Stimulated activated CD4-positive, alpha-beta T cell treated with anti-CD3 and anti-CD28 coated beads, Interleukin-15, amount 100 ng/mL, for 48 hours (primary cell): ENCODE results near the gene TRAPPC2L.
"Not testable (repeated sequence)": the region's sequence is repeated elsewhere in the genome, so short reads cannot be mapped to it uniquely, and the experiment has no call there.

Experiments used
- DNase-seq, 2 donors: peaks; one replicate each; pipeline ENCODE4 v3.0.0-alpha.2; 2020; ENCODE audit warnings: low read depth in 2 of 2

The TRAPPC2L gene

DNA sequence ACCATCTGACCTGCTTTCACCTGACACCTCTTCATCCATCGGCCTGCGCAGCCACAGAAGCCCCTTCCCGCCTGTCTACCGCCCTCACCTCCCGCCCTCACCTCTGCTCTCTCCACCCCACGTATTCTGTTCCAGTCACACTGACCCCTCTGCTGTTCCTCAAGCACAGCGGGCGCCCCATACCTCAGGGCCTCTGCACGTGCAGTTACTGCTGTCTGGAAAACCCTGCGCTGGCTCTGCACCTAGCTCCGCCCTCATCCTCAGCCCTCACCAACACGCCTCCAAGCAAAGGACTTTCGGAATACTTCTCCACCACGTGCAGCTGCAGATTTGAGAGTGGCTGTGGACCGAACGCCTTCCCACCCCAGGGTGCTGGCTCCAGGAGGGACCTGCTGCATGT is 34.2 kb downstream of the TRAPPC2L start:
- no peak for DNase-seq

DNA sequence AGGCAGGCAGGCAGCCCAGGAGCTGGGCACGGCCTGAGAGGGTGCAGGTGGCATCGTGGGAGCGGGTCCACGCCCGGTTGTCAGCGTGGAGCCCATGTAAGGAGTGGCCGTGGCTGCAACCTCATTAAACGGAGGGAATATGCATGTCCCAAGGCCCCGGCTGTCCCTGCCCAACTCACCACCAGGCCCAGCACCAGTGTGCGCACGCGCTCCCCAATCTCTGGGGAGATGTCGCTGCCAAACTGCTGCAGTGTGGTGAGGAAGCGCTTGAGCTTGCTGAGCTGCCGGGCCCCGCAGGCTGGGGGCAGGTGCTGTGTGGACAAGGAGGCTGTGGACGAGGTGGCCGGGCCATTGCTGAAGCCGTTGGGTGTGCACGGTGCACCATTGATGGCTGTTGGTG is 35.1 kb downstream of the TRAPPC2L start:
- no peak for DNase-seq

- DNase-seq: no peak
These were observed 36.4 kb downstream of the TRAPPC2L start for GRCh38 chr16:88893127-88893968.

DNA sequence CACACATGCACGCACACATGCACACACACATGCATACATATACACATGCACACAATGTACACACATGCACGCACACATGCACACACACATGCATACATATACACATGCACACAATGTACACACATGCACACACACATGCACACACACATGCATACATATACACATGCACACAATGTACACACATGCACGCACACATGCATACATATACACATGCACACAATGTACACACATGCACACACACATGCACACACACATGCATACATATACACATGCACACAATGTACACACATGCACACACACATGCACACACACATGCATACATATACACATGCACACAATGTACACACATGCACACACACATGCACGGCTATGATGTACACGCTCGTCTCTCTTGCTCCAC is 37.3 kb downstream of the TRAPPC2L start:
- not testable (repeated sequence) for DNase-seq

DNA sequence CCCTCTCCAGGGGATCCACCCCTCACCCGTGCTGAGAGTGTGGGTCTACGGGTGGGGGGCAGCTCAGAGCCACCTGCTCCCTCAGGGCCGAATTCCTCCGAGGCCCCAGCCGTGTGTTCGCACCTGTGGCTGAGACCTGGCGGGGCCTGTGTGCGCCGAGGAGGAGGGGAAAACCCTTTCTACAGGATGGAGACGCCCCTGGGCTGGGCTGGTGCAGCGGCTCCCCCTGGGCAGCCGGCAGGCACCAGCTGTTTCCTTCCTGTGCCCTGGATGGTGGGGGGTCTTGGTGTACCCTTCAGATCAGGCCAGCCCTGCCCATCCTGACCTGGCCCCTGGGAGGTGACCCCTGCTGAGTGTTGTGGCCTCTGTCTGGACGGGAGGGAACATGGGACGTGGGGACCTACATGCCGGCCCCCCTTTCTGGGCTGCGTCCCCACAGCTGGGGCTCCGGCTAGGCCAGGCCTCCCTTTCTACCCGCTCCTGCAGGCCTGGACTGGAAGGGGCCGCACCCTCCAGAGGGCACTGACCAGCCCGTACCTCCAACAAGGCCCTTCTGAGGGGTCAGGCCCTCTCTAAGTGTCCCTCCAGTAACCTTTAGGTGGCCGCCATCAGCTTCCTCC is 37.9 kb downstream of the TRAPPC2L start:
- no peak for DNase-seq

DNA sequence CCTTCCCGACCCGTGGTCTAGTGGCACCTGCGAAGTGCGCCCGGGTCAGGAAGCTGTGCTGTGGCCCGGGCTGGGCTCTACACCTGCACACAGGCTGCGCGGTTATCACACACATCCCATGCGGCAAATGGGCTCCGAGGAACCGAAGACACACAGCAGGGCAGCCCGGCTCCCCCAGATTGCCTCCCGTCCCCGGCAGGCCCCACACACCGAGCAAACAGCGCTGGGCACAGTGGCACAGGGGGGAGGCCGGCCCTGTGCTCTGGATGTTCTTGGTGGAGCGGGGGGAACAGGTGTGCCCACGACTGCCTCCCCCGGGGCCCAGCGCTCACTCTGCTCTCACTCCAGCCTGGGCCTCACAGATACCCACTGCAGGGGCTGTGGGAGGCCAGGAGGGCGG is 38.4 kb downstream of the TRAPPC2L start:
- DNase-seq: no peak

GRCh38 chr16:88896238-88897070 is 39.5 kb downstream of the TRAPPC2L start:
- DNase-seq: no peak

- DNase-seq: no peak
These were observed 40.9 kb downstream of the TRAPPC2L start for GRCh38 chr16:88897696-88898425.

DNA sequence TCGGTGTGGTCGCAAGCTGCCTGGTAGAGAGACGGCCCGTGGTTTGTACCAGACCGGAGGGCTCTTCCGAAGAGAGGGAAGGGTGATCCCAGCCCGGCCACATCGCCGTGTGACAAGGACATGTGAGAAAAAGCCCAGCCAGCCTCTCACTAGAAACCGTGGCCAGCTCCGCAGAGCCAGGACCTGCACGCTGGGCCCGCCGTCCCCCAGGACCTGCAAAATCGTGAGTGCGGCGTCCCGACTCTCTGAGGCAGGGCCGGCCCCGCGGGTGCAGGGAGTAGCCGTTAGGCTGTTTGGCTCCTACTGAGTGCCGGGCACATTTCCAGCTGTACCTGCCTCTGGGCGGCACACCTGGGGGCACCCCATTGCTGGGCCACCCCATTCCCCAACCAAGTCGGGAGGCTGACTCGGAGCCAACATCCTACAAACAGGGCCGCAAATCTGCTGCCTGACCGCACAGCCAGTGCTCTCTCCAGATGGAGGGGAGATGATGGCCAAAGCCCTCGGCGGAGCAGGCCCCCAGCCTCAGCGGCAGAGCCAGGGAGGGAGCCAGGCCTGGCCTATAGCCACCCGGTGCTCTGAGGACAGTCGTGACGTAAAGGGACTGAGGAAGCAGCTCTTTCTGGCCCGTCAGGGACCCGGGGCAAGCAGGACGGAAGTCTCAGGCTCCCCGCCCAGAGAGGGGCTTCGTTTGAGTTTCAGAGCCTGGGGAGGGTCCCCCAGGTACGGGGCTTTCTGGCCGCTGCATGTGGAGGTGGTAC is 43.2 kb downstream of the TRAPPC2L start:
- no peak for DNase-seq

GRCh38 chr16:88900662-88901052 is 43.7 kb downstream of the TRAPPC2L start:
- DNase-seq: no peak

GRCh38 chr16:88901718-88902337 is 44.9 kb downstream of the TRAPPC2L start:
- DNase-seq: no peak

DNA sequence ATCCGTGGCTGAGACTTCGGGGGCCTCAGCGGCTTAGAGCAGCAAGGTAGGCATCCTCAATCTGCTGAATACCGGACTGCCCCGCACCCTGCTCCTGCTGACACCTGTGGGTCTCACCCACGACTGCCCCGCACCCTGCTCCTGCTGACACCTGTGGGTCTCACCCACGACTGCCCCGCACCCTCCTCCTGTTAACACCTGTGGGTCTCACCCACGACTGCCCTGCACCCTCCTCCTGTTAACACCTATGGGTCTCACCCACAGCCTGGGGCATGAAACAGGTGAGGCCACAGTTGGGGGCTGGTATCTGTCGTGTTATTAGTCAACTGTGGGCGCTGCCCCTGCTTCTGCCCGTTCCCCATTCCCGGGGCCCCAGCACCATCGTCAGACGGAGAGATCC is 45.8 kb downstream of the TRAPPC2L start:
- no peak for DNase-seq

DNA sequence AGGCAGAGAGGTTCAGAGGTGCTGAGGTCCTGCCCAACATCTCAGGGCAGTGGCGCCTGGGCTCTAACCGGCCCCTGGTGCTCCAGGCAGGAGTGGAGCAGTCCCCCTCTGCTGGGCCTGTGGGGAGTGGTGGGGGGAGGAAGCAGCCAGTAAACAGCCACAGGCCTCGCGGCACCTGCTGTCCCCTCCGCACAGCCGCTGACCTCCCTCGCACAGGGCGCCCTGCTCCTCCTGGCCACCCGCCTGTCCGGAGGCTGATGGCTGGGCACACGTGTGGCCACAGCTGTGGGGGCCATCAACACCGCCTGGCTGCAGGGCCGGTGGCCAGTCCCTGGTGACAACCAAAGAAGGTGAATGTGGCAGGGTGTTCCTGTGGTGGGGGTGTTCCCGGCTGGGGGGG is 46.3 kb downstream of the TRAPPC2L start:
- no peak for DNase-seq

GRCh38 chr16:88904676-88905365 is 47.9 kb downstream of the TRAPPC2L start:
- DNase-seq: no peak

DNA sequence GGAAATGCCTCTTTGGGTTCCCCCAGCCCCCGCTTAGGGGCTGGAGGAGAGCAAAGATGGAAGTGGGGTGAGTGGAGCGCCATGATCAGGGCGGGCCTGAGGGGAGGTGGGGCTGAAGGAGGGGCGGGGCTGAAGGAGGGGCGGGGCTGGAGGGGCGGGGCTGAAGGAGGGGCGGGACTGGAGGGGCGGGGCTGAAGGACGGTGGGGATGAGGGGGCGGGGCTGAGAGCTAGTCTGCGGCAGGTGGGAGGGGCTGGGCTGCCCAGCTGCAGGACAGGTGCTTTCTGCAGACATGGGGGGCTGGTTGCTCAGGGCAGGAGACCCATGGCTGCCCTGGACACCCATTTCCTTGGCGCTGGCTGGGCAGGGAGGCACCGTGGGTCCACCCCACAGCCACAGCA is 48.6 kb downstream of the TRAPPC2L start:
- no peak for DNase-seq

- no peak for DNase-seq
These were observed 49.1 kb downstream of the TRAPPC2L start for GRCh38 chr16:88906020-88906419.

- DNase-seq: no peak
These were observed 49.7 kb downstream of the TRAPPC2L start for GRCh38 chr16:88906535-88907105.

- DNase-seq: no peak
These were observed 50.8 kb downstream of the TRAPPC2L start for GRCh38 chr16:88907768-88908167.

DNA sequence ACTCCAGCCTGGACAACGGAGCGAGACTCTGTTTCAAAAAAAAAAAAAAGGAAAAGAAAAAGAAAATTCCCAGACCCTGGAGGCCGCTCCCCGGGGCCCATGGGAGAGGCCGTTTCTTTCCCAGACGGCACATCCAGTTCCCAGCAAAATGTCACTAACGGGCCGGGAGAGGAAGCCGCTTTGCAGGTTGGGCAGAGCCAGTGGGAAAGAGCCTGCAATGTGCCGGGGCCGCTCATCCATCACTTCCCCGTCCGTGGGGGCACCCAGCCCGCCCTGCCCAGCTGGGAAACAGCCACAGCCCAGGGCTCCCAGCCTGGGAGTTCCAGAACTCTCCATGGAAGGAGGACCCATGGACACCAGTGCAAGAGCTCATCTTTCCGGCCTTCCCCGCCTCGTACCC is 51.4 kb downstream of the TRAPPC2L start:
- no peak for DNase-seq
